GM18858 (cell line): ENCODE measurements around the gene ACTBL2.
"Not testable (repeated sequence)": the region's sequence is repeated elsewhere in the genome, so short reads cannot be mapped to it uniquely, and the experiment has no call there.

Source experiments
- ATAC-seq: cut with Tn5 transposase; IDR thresholded peaks from one replicate; pipeline ENCODE4 v1.9.1; 2021; ENCODE audit not compliant: unreplicated experiment

The ACTBL2 gene

GRCh38 chr5:57482671-57483106 lies at the start of gene ACTBL2:
TSS of gene ACTBL2 (minus strand) at chr5:57482811. CDS start at chr5:57482707, 104 bp downstream.
- no peak for ATAC-seq

- no peak for ATAC-seq
Observed at GRCh38 chr5:57531333-57531732, 48.7 kb upstream of the ACTBL2 start.

- no peak for ATAC-seq
Observed at GRCh38 chr5:57529864-57530263, 47.3 kb upstream of the ACTBL2 start.

GRCh38 chr5:57527870-57528269 lies 45.3 kb upstream of the ACTBL2 start:
- ATAC-seq, result no peak

GRCh38 chr5:57524348-57525060 lies 41.9 kb upstream of the ACTBL2 start:
- no peak for ATAC-seq

GRCh38 chr5:57522477-57522876 lies 39.9 kb upstream of the ACTBL2 start:
- ATAC-seq, result not testable (repeated sequence)

- ATAC-seq, result not testable (repeated sequence)
Observed at GRCh38 chr5:57518415-57518814, 35.8 kb upstream of the ACTBL2 start.

- ATAC-seq, result no peak
Observed at GRCh38 chr5:57517250-57517649, 34.6 kb upstream of the ACTBL2 start.

GRCh38 chr5:57513785-57514184 lies 31.2 kb upstream of the ACTBL2 start:
- peak; percentile 57 for ATAC-seq

GRCh38 chr5:57511321-57511720 lies 28.7 kb upstream of the ACTBL2 start:
- no peak for ATAC-seq

- no peak for ATAC-seq
Observed at GRCh38 chr5:57509501-57510260, 27.1 kb upstream of the ACTBL2 start.

GRCh38 chr5:57508211-57508610 lies 25.6 kb upstream of the ACTBL2 start:
- ATAC-seq, result no peak

GRCh38 chr5:57505272-57506200 lies 22.9 kb upstream of the ACTBL2 start:
- ATAC-seq, result no peak

- no peak for ATAC-seq
Observed at GRCh38 chr5:57504357-57504756, 21.7 kb upstream of the ACTBL2 start.

GRCh38 chr5:57503433-57503832 lies 20.8 kb upstream of the ACTBL2 start:
- no peak for ATAC-seq

GRCh38 chr5:57501414-57502201 lies 19.0 kb upstream of the ACTBL2 start:
- ATAC-seq, result no peak

GRCh38 chr5:57499262-57500050 lies 16.8 kb upstream of the ACTBL2 start:
- ATAC-seq, result peak; percentile 89

- no peak for ATAC-seq
Observed at GRCh38 chr5:57497733-57498132, 15.1 kb upstream of the ACTBL2 start.

GRCh38 chr5:57495285-57496086 lies 12.9 kb upstream of the ACTBL2 start:
- ATAC-seq, result no peak
